ENCODE data around the gene MX1. TPM values are rescaled to one million over a fixed set of nuclear protein-coding genes. Genes with fewer than 3 reads are reported as not detected.

Gene MX1
- total RNA-seq, 4 donors from 2014 or later, result 10.5 to 23.8 (median 17.3) TPM

DNA sequence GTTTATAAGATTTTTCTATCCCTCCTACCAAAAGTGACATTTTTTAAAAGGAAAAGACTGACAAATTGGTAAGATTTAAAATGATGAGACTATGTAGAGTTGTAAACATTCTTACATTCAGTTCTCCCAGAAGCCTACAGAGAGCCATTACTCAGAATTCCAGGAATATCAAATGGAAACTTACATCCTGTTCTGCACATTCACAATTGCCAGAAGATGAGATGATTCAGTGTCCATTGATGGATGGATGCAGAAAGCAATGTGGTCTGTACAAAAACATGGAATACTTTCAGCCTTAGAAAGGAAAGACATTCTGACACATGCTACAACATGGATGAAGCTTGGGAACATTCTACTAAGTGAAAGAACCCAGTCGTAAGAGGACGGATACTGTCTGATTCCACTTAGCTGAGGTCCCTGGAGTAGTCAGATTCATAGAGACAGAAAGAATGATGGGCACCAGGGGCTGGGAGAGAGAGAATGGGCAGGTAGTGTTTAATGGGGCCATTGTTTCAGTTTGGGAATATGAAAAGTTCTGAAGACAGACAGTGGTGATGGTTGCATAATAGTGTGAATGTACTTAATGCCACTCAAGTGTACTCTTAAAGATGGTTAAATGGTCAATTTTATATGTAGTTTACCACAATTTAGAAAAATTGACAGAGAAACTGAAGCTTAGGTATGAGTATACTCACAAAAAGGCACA is 16.6 kb downstream of the MX1 start:
- Histone ChIP-seq H3K27ac (no peak overlapping the region), H3K27me3 (no peaks in the 10 kb centered on the region), H3K4me1 (no peaks in the 10 kb centered on the region), H3K36me3 (peaks cover 0 to 100% (median 5%) of the 10 kb centered on the region in 3 donors), H3K9me3 (no peaks in the 10 kb centered on the region), H3K4me3 (no peak overlapping the region)
- TF ChIP-seq EP300 (IDR thresholded peaks at IDR 0.05) (no peak), POLR2A (IDR thresholded peaks at IDR 0.05) (no peak), CTCF (IDR thresholded peaks at IDR 0.05) (no peak)
- DNase-seq (ENCODE audit: low spot score in 2 of 2), result no peak
- WGBS, 2 donors, result 93 to 97% methylated on average over 2 of the region's 2 CpGs

- H3K36me3 ChIP-seq, result peaks cover 0 to 100% (median 5%) of the 10 kb centered on the region in 3 donors
- H3K4me1 ChIP-seq, result no peaks in the 10 kb centered on the region
- H3K27me3 ChIP-seq, result no peaks in the 10 kb centered on the region
- no peaks in the 10 kb centered on the region for H3K9me3 ChIP-seq
- 92 to 94% methylated on average over 7 of the region's 7 CpGs for WGBS, 2 donors
- DNase-seq (ENCODE audit: low spot score in 2 of 2), result no peak
- no peak overlapping the region for H3K27ac ChIP-seq
- no peak overlapping the region for H3K4me3 ChIP-seq
- TF ChIP-seq CTCF (IDR thresholded peaks at IDR 0.05) (no peak), POLR2A (IDR thresholded peaks at IDR 0.05) (no peak), EP300 (IDR thresholded peaks at IDR 0.05) (no peak)
These were observed 17.5 kb downstream of the MX1 start for GRCh38 chr21:41443562-41443961.

- Histone ChIP-seq H3K27ac (no peak overlapping the region), H3K9me3 (no peaks in the 10 kb centered on the region), H3K36me3 (peaks cover 0 to 100% (median 5%) of the 10 kb centered on the region in 3 donors), H3K4me1 (no peaks in the 10 kb centered on the region), H3K4me3 (no peak overlapping the region), H3K27me3 (no peaks in the 10 kb centered on the region)
- no peak for DNase-seq (ENCODE audit: low spot score in 2 of 2)
- WGBS, 2 donors, result 83 to 84% methylated on average over 13 of the region's 13 CpGs
- TF ChIP-seq CTCF (IDR thresholded peaks at IDR 0.05) (no peak), POLR2A (IDR thresholded peaks at IDR 0.05) (no peak), EP300 (IDR thresholded peaks at IDR 0.05) (no peak)
These were observed 18.8 kb downstream of the MX1 start for GRCh38 chr21:41444703-41445464.

GRCh38 chr21:41445465-41445862 is 19.4 kb downstream of the MX1 start:
- no peaks in the 10 kb centered on the region for H3K9me3 ChIP-seq
- no peaks in the 10 kb centered on the region for H3K27me3 ChIP-seq
- peaks cover 0 to 100% (median 5%) of the 10 kb centered on the region in 3 donors for H3K36me3 ChIP-seq
- no peak for DNase-seq (ENCODE audit: low spot score in 2 of 2)
- TF ChIP-seq POLR2A (IDR thresholded peaks at IDR 0.05), result no peak
- no peak for TF ChIP-seq CTCF (IDR thresholded peaks at IDR 0.05)
- no peak for TF ChIP-seq EP300 (IDR thresholded peaks at IDR 0.05)
- WGBS, 2 donors, result 67 to 68% methylated on average over 7 of the region's 7 CpGs
- H3K4me1 ChIP-seq, result no peaks in the 10 kb centered on the region
- no peak overlapping the region for H3K27ac ChIP-seq
- H3K4me3 ChIP-seq, result no peak overlapping the region

DNA sequence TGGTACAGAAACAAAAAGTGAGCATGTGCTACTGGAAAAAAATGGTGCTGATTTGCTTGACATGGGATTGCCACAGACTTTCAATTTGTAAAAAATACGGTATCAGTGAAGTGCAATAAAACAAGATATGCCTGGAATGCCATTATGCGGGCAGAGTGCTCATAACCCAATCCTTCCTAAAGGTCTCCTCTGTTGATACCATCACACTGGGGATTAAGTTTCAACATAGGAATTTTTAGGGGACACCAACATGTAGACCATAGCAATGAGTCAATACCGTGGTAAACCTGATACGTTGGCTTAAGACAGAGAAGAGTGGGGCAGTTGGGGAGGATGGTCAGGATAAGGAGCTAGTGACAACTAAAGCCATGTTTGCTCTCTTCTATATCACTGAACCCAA is 20.5 kb downstream of the MX1 start:
- Histone ChIP-seq H3K4me3 (no peak overlapping the region), H3K9me3 (no peaks in the 10 kb centered on the region), H3K36me3 (peaks cover 0 to 98% (median under 1%) of the 10 kb centered on the region in 3 donors), H3K27me3 (no peaks in the 10 kb centered on the region), H3K27ac (no peak overlapping the region), H3K4me1 (no peaks in the 10 kb centered on the region)
- no peak for DNase-seq (ENCODE audit: low spot score in 2 of 2)
- 84 to 88% methylated on average over 4 of the region's 4 CpGs for WGBS, 2 donors
- TF ChIP-seq EP300 (IDR thresholded peaks at IDR 0.05), result no peak
- TF ChIP-seq POLR2A (IDR thresholded peaks at IDR 0.05), result no peak
- no peak for TF ChIP-seq CTCF (IDR thresholded peaks at IDR 0.05)

Measured in tibial nerve (tissue), 4 donors.